Hematopoietic multipotent progenitor cell treated with erythropoietin and hydrocortisone succinate and interleukin-3 and kit ligand, for 4 days (in vitro differentiated cells): ENCODE data around the gene CLCN5.

Experiments
- DNase-seq: peaks from one replicate; pipeline ENCODE4 v3.0.0-alpha.2; 2015

CLCN5 gene

DNA sequence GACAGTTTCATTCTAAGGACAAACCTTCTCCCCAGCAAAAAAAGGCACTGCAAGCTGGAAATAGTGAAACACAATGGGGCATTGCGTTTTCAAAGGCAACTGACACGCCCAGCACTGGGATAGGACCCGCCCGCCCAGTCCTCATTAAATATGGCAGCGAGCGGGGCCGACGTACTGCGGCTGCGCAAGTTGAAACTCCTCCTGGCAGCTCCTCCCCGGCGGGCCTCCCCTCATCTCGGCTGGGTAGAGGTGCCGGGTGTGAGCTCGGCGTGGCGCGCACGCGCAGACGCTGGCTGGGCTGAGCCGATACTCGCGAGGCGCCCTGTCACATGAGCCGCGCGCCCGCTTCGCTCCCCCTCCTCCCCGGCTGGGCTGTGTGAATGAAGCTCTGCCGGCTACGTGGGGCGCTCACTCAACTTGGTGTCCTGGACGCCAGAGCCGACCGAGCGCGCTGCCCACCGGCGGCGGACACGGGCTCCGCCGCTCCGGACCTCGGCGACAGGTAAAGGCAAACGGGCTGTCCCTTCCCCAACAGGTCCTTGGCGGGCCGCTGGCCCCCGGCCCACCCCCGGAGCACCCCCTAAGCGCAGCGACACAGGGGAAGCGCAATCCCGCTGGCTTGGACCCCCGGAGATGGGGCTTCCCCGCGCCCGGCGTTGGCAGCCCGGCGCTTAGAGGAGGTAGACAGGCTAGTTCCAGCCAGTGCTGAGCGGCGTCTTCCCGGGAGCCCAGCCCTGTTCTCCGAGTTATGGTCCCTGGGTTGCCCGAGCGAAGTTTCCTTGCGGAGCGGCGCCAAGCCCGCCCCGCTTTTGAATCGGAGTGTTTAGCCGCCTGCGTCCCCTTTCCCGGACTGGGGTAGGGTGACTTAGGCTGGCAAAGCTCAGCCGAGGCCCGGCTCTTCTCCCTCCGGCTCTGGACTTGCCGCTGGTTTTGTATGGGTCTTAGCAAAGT lies at the start of gene CLCN5:
Gene CLCN5, plus strand, starts transcription at position 306 of the 951 bp plus-strand sequence. CDS start 2,703 bp downstream, outside the sequence.
- DNase-seq: peak; percentile 97

DNA sequence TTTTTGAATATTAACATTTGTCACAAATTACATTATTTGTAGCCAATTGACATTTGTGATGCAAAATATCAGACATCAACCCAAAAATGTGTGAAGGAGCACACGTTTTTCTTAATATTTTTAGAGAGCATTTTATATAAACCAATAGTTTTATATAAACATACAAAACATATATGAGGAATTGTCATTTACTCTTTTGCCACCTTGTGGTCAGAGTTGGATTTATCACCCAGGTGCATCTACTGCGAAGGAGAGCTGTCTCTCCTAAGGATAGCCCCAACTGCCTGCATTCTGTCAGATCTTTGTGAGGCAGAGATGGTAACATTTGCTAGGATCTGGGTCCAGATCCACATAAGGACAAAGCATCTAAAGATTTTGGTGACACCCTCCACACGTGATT lies 45.6 kb upstream of the CLCN5 start:
- peak; percentile 64 for DNase-seq

DNA sequence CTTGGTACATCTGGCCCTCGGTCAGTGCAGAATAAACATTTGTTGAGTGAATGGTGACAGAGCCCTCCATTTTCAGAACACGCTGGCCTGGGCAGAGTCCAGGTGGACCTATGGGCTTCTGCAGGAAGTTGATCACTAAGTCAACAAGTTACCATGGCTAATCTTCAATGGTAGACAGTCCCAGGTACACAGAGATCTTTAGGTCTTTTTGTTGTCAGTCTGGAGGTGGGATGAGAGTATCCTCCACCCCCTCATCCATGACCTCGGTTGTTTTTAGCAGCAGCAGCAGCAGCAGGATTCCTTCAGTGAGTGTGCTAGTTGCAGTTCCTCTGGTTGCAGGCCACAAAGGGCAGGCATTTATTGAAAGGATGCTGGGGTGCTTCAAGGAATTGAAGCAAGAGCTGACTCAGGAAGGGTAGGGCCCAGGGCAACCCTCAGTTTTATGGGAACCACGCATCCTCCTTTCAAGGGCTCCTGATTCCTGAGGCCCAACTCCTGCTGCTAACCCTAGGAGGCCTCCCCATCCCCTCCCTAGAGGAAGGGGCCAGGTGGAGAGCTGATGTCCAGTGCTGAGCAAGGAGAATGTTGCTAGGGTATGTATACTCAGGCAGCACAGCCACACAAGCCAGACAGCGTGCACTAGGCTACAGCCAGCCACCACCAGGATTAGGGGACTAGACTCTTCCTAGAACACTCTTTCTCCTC lies 44.8 kb upstream of the CLCN5 start:
- no peak for DNase-seq

DNA sequence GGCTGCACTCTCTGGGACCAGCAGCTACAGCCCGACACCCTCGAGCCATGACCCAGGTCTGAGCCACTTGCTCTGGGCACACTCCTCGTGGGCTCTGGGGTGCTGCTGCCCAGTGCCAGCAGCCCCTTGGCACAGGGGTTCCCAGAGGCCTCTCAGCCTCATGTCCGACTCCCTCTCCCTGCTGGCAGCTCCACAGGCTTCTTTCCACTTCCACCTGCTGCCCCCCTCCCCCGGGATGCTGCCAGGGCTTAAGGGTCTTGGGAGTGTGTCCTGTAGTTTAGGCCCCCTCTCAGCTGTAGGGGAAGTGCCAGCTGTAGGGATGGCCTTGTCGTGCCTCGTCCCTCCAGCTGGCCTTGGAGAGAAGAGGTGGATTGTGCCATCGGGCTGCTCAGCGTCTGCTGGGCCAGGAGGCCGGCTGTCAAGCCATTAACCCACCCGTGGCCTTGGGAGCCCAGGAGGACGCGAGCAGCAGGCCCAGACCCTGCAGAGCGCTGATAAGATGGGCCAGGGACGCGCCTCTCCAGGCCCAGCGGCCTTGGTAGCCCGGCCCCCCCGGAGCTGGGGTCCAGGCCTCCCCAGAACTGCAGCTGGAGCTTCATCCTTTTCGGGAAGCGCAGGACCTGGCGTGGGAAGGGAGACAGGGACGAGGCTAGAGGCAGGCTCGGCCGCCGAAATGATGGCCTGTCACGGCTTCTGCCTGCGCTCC lies 44.1 kb upstream of the CLCN5 start:
- DNase-seq: peak; percentile 18

DNA sequence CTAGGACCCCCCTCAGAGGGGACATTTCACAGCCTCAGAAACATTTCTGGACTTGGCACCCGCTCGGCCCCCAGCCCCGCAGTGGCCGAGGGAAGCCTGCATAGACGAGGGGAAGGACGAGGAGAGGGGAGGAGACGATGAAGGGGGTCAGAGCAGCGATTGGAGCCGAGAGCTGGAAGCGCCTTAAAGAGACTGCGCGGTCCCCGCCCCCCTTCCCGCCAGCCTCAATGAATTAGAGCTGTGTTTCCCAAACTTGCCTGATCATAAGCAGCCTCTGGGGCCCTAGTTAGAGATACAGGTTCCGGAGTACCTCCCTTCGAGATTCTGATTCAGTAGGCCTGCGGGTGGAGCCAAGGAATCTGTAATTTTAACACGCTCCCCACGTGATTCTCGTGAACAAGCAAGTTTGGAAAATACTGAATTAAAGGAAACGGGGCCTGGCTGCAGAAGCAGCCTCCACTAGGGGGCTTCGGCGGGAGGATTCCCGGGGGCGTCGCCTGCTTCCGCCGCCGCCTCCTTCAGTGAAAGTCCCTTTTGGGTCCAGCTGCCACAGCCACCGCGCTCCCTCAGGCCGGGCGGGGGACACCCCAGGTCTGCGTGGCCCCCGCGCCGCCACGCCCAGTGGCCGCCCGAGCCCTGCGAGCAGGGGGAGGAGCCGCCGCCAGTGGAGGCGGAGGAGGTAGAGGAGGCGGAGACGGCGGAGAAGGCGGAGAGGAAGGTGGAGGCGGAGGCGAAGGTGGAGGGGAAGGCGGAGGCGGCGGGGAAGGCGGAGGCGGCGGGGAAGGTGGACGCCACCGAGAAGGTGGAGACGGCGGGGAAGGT lies 43.4 kb upstream of the CLCN5 start, which contains the start of gene USP27X:
Gene USP27X, plus strand, starts transcription at position 651 of the 822 bp plus-strand sequence. CDS start 824 bp downstream, outside the sequence.
- DNase-seq: peak; percentile 90

DNA sequence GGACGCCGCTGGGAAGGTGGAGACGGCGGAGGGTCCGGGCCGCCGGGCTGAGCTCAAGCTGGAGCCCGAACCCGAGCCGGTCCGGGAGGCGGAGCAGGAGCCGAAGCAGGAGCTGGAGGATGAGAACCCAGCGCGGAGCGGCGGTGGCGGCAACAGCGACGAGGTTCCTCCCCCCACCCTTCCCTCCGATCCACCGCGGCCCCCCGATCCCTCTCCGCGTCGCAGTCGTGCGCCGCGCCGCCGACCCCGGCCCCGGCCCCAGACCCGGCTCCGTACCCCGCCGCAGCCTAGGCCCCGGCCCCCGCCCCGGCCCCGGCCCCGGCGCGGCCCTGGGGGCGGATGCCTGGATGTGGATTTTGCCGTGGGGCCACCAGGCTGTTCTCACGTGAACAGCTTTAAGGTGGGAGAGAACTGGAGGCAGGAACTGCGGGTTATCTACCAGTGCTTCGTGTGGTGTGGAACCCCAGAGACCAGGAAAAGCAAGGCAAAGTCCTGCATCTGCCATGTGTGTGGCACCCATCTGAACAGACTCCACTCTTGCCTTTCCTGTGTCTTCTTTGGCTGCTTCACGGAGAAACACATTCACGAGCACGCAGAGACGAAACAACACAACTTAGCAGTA lies 42.6 kb upstream of the CLCN5 start:
- DNase-seq: peak; percentile 16

DNA sequence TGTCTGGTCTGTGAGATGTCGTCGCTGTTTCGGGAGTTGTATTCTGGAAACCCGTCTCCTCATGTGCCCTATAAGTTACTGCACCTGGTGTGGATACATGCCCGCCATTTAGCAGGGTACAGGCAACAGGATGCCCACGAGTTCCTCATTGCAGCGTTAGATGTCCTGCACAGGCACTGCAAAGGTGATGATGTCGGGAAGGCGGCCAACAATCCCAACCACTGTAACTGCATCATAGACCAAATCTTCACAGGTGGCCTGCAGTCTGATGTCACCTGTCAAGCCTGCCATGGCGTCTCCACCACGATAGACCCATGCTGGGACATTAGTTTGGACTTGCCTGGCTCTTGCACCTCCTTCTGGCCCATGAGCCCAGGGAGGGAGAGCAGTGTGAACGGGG lies 41.7 kb upstream of the CLCN5 start:
- DNase-seq: no peak

DNA sequence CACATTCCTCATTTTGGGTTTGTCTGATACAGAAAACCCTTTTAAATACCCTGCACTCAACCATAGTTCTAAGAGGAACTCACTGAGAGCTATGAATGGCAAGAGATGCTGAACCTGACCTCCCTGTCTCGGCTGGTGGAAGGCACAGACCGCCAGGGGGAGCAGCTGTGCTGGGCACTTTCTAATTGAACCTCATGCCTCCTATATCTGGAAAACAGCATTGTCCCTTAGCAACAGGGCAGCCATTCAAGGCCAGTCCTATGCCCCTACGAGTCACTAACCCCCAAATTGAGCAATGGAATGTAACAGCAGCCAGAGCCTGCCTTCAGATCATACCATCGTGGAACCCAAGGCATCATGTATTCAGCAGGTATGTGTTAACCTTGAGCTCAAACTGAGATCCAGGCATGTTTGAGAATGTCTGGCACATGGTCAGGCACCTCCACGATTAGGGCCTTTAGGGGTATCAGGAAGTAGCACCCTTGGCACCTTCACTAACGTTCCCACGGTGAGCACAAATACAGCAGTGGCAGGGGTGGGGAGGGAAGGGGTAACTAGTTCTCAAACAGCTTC lies 38.0 kb upstream of the CLCN5 start:
- peak; percentile 81 for DNase-seq

DNA sequence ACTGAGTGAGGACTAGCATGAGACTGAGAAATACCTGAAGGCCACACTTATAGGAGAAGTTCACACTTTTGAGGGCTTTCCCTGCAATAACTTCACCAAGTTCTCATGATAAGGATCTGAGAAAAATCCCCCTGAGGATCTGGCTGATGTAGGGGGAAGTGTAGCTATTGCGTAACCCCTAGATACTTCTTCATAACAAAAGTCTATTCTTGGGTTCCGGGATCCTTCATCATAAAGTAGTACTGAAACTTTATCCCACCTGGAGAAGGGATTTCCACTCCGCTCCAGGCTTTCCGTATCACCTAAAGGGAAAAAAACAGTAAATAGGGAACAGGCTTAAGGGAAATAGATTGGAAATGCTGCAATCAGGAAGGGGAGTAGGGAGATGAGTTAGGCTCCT lies 29.9 kb upstream of the CLCN5 start:
- DNase-seq: peak; percentile 24

DNA sequence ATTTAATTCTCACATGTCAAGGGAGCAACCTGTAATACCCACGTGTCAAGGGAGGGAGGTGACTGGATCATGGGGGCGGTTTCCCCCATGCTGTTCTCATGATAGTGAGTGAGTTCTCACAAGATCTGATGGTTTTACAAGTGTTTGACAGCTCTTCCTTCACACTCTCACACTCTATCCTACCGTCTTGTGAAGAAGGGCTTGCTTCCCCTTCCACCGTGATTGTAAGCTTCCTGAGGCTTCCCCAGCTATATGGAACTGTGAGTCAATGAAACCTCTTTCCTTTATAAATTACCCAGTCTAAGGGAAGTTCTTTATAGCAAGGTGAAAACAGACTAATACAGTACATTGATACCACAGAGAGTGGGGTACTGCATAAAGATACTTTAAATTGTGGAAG lies 25.4 kb upstream of the CLCN5 start:
- no peak for DNase-seq

DNA sequence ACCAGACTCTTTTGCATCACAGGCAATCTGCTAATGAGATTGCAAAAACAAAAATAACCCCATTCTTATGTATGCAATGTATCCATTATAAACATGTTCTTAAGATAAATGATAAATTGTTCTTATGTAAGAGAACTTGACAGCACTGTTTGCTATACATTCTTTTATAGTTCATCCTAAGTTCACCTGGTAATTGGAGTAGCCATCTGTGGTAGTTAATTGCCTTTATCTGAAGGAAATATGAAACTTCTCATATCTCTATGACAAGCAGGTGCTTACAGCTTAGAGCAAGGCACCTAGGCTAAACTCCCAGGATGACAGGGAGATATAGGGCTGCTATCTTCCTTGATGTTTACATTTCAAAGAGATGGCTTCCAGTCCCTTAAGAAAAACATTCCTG lies 21.3 kb upstream of the CLCN5 start:
- DNase-seq: no peak

DNA sequence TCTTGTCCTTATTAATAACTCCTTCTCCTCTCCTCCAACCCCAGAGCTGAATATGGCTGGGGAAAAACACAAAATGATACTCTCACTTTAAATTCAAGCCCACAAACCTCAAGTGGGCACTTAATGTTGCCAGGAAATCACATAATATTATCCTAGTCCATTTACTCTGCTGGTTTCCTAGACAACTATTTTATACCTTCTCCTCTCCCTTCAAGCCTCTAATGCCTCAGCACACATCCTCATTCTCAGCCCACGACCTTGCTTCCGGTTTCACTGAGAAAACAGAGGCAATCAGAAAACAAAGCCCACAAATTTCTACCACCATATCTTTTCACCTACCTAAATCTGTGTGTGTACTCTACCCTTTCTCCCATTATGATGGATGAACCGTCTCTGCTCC lies 12.1 kb upstream of the CLCN5 start:
- DNase-seq: peak; percentile 6

DNA sequence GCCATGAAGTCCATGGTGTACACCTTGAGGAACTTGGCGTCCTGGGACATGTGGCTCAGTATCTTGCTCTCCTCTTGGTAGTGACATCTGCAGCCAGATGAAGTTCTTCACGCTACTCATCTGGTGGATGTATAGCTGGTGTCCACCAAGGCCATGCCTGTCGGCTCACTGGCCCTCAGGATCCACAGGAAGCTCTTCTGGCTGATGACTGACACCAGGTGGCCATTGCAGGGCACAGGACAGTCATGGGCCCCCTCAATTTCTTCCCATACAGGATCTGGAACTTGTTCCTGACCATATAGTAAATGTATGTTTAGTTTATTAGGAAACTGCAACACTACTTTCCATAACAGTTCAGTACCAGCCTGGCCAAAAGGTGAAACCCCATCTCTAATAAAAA lies 10.3 kb upstream of the CLCN5 start:
- no peak for DNase-seq

DNA sequence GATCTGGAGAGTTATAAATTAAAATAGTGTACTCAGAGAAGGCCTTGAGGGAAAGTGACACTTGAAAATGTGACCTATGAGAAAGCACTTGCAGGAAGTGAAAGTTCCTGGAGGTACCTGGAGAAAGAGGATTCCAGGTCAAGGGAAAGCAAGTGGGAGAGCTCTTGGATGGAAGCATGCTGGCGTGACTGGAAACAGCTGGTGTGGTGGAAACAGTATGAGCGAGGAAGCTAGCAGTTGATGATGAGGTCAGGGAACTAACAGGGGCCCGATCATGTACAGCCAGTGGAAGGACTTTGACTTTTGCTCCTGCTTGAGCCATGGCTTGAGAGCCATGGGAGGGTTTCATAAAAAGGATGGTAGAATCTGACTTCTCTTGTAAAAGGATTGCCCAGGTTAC lies 9.5 kb upstream of the CLCN5 start:
- DNase-seq: no peak

DNA sequence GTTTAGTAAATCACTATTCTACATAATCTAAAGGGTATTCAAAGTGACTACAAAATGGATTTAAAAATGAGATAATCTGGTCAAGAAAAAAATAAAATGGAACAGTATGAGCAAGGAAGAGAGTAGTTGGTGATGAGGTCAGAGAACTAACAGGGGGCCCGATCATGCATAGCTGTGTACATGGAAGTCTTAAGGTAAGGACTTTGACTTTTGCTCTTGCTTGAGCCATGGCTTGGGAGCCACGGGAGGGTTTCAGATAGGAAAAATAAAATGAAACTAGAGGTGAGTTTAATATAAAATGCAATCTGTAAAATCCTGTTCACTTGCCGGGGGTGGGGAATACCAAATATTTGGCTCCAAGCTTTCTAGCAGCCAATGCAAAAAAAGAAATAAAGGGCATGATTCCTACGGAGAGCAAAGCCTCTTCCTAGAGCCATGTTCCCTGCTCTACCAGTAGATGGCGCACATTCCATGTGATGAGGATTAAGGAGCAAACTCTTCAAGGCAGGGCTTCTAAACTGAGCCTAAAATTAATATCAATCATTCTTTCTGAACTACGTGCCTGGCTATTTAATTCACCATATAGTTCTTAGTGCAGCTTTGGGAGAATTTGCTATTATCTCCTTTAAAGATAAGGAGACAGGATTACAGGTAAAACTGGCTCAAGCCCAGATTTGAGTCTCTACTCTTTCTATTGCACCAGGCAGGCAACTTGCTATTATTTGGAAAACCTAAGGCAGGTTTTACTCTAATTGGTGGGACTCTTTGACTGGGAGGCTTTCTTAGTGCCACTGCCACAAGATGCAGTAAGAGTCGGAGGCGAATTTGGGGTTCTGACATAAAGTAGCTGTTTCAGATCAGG lies 6.8 kb upstream of the CLCN5 start:
- DNase-seq: peak; percentile 76

DNA sequence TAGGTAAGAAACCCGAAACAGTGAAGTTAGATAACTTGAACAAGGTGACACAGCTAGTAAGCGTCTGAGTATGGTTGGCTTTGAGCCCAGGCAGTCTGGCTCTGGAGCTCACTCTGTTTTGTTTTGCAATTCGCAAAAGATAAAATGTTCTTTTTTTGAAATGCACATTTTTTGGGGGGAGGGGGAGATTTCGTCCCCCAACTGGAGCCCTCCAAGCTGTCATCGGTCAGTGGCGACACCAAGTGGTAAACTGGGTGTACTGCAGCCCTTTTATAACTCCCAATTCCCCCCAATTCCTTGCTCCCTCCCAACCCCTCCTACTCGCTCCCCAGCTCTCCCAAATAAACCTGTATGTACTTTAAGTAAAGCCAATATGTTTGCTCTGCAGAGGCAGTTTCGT lies 2.8 kb upstream of the CLCN5 start:
- DNase-seq: peak; percentile 48

DNA sequence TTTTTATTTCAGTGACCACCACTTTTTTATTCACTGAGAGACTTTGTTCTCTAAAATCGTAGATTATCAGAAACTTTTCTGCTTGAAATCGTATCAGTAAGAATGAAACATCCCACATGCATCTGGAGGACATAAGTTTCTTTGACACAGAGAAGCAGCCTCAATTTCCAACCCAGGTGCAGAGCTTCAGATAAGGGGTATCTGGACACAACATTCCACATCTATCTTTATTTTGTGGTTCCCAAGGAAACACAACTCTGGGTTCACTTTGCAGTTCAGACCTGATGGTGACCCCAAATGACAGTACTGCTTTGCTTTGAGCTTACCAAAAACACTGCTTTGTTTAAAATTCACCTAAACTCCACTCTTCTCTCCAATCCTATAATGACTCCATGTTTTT lies 1.3 kb upstream of the CLCN5 start:
- DNase-seq: peak; percentile 53

DNA sequence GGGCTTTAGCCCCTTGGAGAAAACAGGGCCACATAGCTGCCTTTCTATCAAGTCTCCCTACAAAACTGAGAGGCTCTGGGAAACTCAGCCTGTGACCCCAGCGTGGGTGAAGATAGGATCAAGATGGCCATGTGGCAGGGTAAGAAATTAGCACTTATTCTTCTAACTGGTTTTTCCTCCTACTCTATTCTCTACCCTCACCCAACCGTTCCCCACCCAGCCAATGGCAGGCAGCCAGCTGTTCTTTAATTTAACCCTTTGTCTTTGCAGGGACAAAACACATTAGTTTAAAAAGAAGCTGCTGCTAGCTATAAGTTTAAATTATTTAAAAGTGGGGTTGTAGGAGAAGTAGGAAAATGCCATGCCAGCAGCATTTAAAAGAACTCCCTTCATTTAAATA lies 2.8 kb downstream of the CLCN5 start:
- DNase-seq: peak; percentile 56

DNA sequence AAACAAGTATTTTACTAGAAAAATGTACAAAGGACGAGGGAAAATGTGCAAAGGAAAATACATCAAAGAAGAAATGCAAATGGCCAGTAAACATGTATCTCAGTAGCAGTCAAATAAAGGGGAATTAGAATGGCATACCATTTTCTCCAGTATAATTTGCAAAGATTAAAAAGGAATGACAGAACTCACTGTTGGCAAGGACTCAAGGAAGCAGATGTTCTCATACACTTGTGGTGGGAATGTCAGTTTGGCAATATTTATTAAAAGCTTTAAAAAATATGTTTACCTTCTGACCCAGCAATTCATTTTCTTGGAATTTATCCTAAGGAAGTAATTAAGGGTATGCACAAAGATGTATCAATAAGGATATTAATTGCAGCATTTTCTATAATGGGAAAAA lies 7.6 kb downstream of the CLCN5 start:
- DNase-seq: no peak

DNA sequence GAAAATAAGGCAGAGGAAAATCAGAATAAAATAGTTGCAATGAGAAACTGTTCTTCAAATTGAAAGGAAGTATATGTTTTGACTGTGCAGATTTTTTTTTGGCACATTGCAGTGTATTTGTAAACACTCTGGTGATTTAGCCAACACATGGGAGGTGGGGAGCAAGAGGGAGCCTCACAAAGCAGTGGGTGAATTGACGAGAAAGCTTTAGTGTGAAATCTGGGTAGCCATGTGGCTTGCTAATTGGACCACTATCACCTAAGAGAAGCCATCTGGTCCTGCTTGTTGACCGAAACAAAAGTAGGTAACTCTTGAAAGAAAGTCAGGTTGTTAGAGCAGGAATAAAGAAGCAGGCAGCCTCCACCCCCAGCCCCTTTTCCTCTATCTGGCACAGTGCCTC lies 10.4 kb downstream of the CLCN5 start:
- no peak for DNase-seq

DNA sequence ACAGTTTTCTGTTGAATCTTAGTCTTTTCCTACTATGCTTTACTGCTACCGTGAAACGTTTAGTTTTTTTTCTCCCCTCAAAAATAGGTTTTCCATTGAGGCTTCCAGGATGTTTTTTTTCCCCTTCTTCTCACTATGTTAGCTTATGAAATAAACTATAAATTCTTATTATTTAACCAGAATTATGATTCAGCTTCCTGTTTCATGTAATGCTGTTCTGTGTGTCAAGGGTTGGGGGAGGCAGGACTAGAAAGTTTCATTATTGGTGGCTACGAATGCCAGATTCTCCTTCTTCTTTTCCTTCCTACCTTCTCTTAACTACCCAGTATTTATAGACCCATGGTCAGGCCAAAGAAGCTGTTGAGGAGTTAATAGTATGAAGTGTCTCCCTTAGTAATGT lies 11.8 kb downstream of the CLCN5 start:
- DNase-seq: no peak
